Ascending aorta (tissue), 2 donors: ENCODE measurements around the gene PARP8. TPM values are rescaled to one million over a fixed set of nuclear protein-coding genes. Genes with fewer than 3 reads are reported as not detected.

Experiments used
- DNase-seq, 2 donors: peaks; one replicate each; pipeline ENCODE4 v3.0.0-alpha.2; 2019; ENCODE audit warnings: low spot score in 2 of 2
- H3K27ac ChIP-seq, 2 donors: fragments of 200-600 bp; sonication (generic); one replicate each; pipeline ENCODE4 v1.5.1; 2016 to 2017; ENCODE audit warnings: mild to moderate bottlenecking in 1 of 2
- H3K27me3 ChIP-seq: fragments of 200-600 bp; sonication (generic); one replicate; pipeline ENCODE4 v1.5.1; 2017
- H3K36me3 ChIP-seq, 2 donors: fragments of 200-600 bp; sonication (generic); one replicate each; pipeline ENCODE4 v1.5.1; 2016
- H3K4me1 ChIP-seq, 2 donors: fragments of 200-600 bp; sonication (generic); one replicate each; pipeline ENCODE4 v1.5.1; 2016 to 2017; ENCODE audit warnings: mild to moderate bottlenecking in 1 of 2
- H3K4me3 ChIP-seq, 2 donors: fragments of 200-600 bp; sonication (generic); one replicate each; pipeline ENCODE4 v1.5.1; 2016 to 2017; ENCODE audit warnings: mild to moderate bottlenecking in 1 of 2
- H3K9me3 ChIP-seq, 2 donors: fragments of 200-600 bp; sonication (generic); one replicate each; pipeline ENCODE4 v1.5.1; 2016
- intact Hi-C: fragments of 100-400 bp; cut with DNase I; formaldehyde crosslinking; loops from one replicate; pipeline ENCODE4 v1.15.1; 2023
- total RNA-seq: library from RNA; depleted of rRNA; stranded (reverse); fragments of >200 nt; gene quantifications from one replicate; pipeline ENCODE4 v1.1.0, GENCODE V29; 2016
- TF ChIP-seq, protein P1 (sequence below), 3 experiments: fragments of 200-600 bp in 2 of 3; fragments of 450-650 bp in 1 of 3; sonication (generic) in 2 of 3; IDR thresholded peaks; one replicate each; pipeline ENCODE4 v1.5.1; 2016 to 2019; ENCODE audit warnings: antibody characterized with exemption in 3 of 3, mild to moderate bottlenecking in 1 of 3, moderate library complexity in 1 of 3

The PARP8 gene
- total RNA-seq, 1 donor from 2014 or later, result 5.6 TPM

DNA sequence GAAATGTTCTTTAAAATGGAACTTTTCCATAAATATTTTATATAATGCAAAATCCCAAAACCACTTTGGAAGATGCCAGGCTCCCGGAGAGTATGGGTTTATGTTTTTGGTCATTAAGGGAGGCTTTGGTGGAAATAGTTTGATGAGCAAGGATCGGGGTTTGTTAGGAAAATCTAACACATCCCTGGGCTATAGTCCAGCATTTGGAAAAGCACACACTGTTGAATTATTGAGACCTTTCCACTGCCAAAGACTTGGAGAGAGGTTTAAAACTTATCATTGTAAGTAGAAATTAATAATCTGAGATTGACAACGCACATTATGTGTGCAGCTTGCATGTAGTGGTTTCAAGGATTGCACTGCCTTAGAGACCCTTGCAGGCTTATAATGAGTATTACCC is 156.3 kb downstream of the PARP8 start:
- TF ChIP-seq, protein P1, sequence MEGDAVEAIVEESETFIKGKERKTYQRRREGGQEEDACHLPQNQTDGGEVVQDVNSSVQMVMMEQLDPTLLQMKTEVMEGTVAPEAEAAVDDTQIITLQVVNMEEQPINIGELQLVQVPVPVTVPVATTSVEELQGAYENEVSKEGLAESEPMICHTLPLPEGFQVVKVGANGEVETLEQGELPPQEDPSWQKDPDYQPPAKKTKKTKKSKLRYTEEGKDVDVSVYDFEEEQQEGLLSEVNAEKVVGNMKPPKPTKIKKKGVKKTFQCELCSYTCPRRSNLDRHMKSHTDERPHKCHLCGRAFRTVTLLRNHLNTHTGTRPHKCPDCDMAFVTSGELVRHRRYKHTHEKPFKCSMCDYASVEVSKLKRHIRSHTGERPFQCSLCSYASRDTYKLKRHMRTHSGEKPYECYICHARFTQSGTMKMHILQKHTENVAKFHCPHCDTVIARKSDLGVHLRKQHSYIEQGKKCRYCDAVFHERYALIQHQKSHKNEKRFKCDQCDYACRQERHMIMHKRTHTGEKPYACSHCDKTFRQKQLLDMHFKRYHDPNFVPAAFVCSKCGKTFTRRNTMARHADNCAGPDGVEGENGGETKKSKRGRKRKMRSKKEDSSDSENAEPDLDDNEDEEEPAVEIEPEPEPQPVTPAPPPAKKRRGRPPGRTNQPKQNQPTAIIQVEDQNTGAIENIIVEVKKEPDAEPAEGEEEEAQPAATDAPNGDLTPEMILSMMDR (IDR thresholded peaks at IDR 0.05), result no peak
- H3K9me3 ChIP-seq, result no peaks in the 10 kb centered on the region
- H3K4me3 ChIP-seq, result no peak overlapping the region
- no peaks in the 10 kb centered on the region for H3K4me1 ChIP-seq
- peaks cover 2 to 11% of the 10 kb centered on the region in 2 donors for H3K36me3 ChIP-seq
- H3K27me3 ChIP-seq, result no peaks in the 10 kb centered on the region
- H3K27ac ChIP-seq, result no peak overlapping the region
- DNase-seq, result no peak
- intact Hi-C loops, result no loop called here

DNA sequence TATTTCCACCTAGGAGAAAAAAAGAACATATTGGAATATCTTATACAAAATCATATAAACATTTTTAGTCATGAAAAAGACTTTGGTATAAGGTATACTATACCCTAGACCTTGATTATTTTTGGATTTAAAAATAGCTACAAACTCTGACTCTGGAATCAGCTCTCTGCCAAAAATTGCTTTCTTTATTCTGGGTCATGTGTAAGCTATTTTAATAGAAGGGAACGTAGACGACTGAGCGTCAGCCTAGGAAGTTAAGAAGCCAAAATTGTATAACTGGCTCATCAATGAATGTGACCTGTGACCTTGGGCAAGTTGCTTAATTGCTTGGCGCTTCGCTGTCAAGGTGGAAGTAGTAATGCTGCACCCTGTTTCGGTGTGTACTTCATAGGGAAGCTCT is 157.1 kb downstream of the PARP8 start:
- H3K4me3 ChIP-seq, result no peak overlapping the region

DNA sequence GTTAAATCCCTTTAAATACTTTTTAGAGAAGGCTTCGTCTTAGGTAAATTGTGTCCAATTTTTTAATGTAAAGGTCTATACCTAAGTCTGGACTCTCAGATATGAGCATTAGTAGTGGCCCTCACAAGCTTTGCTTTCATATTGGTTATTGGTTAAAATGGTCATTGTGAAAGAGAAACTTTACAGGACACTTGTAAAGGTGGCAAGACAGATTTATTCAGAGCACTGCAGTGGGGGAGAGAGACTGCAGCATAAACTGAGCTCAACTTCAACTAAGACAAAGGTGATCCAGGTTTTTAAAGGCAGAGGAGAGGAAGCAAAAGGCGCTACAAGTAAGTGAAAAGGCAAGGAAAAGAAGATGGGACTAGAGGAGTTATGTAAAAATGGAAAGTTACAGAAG is 157.7 kb downstream of the PARP8 start:
- no peak overlapping the region for H3K27ac ChIP-seq
- no peak for DNase-seq
- H3K27me3 ChIP-seq, result no peaks in the 10 kb centered on the region
- peaks cover 12 to 24% of the 10 kb centered on the region in 2 donors for H3K36me3 ChIP-seq
- H3K9me3 ChIP-seq, result no peaks in the 10 kb centered on the region
- no peaks in the 10 kb centered on the region for H3K4me1 ChIP-seq
- intact Hi-C loops, result no loop called here
- no peak overlapping the region for H3K4me3 ChIP-seq
- TF ChIP-seq, protein P1 (IDR thresholded peaks at IDR 0.05), result no peak

More for the DNA sequence above, 157.1 kb downstream of the PARP8 start:
- Histone ChIP-seq H3K36me3 (peaks cover 8 to 19% of the 10 kb centered on the region in 2 donors), H3K27ac (no peak overlapping the region), H3K4me1 (no peaks in the 10 kb centered on the region), H3K9me3 (no peaks in the 10 kb centered on the region), H3K27me3 (no peaks in the 10 kb centered on the region)
- no peak for DNase-seq
- intact Hi-C loops, result no loop called here
- TF ChIP-seq, protein P1 (IDR thresholded peaks at IDR 0.05), result no peak

DNA sequence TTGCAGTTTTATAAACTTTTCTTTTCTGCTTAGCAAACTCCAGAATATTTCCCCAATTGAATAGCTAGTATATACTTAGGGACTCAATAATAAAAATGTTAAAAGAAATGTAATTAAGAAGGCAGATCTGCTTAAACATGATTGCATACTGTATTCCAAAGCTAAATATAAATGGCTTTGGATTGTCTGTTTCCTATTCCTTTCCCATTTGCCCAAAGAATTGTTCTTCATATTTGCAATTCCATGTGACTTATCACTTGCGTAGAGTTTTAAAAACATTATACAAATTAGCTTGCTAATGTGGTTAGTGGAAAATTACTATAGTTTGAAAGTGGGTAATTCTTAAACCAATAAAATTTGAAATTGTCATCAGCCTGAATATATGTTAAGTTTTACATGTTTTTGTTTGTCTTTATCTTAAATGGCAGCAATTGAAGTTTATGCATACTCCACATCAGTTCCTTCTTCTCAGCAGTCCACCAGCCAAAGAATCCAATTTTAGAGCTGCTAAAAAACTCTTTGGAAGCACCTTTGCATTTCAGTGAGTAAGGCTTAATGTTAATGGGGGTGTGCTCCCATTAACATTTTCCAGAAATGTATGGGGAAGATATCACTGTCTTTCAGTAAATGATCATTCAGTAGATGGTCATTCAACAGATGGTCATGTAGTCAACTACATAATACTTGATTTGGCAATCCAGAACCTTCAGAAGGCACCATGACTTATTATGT is 161.2 kb downstream of the PARP8 start:
- Histone ChIP-seq H3K36me3 (peaks cover 15 to 16% of the 10 kb centered on the region in 2 donors), H3K27me3 (no peaks in the 10 kb centered on the region), H3K4me3 (no peak overlapping the region), H3K9me3 (no peaks in the 10 kb centered on the region), H3K4me1 (no peaks in the 10 kb centered on the region), H3K27ac (no peak overlapping the region)
- no peak for DNase-seq
- TF ChIP-seq, protein P1 (IDR thresholded peaks at IDR 0.05), result no peak
- intact Hi-C loops, result no loop called here

DNA sequence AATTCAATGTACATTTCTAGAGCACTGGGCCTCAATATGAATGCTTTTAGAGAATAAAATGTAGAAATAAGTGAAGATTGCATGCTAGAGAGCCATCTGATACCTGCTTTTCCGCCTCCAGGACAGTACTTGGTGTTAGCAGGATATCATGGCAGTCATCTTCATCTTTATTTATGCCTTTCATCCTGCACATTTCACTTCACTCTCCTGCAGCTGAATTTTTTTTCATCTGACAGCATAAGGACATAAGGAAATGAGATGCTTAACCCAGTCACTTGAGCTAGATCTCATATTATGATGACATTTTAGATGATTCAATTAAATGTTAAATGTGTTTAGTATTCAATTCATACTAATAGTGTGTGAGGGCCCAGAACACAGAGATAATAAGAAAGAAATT is 162.6 kb downstream of the PARP8 start:
- no peak for DNase-seq
- H3K9me3 ChIP-seq, result no peaks in the 10 kb centered on the region
- intact Hi-C loops, result no loop called here
- no peak overlapping the region for H3K4me3 ChIP-seq
- H3K4me1 ChIP-seq, result no peaks in the 10 kb centered on the region
- H3K27ac ChIP-seq, result no peak overlapping the region
- H3K36me3 ChIP-seq, result peaks cover 16% of the 10 kb centered on the region in 2 donors
- no peaks in the 10 kb centered on the region for H3K27me3 ChIP-seq
- TF ChIP-seq, protein P1 (IDR thresholded peaks at IDR 0.05), result no peak
